NCI-H2081 (cell line): ENCODE measurements around the gene IVL.

Experiments
- DNase-seq, 2 experiments: peaks; one replicate each; lab custom pipeline; 2025; lab: John Stamatoyannopoulos, UW

The IVL gene

GRCh38 chr1:152907686-152908601 is at the start of gene IVL:
TSS of gene IVL (plus strand) at chr1:152908546. CDS start at chr1:152909798, 1,252 bp downstream.
- DNase-seq: no peak

DNA sequence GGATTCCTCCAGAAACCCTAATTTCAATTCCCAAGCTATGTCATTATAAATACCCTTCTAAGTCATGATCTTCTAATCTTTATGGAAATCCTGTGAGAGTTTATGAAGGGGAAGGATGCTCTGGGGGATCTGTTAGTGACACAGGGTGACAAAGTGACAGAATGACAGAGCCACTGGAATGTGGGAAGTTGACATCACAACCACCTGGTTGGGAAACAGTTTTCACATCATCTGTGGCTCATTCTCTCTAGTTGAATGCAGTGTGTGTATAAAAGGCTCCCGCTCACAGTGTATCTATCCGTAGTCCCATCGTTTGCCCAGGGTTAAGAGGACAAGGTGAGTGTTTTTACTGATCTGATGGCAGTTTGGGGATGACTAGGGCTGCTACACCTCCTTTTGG is 48.6 kb upstream of the IVL start, which contains the start of gene LCE7A:
TSS of gene LCE7A (plus strand) at position 301 of the 400 bp plus-strand sequence. CDS start 702 bp downstream, outside the sequence.
- DNase-seq: no peak

DNA sequence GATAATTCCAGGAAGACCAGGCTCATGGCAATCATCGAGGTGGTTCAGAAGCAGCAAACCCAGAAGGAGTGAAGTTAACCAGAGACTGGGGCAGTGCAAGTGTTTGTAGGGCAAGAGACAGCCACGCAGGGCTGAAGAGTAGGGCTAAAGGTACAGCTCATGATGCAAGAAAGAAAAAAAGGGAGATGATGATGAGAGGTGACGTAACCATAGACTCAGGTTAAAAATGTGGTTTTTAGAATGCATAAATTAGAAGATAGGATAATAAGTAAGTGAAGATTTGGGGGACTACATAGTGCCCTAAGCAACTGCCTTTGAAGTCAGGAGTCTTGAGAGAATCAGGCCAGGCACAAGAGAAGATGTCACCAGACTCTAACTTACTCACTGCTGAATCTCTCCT is 48.2 kb upstream of the IVL start:
- DNase-seq: no peak

DNA sequence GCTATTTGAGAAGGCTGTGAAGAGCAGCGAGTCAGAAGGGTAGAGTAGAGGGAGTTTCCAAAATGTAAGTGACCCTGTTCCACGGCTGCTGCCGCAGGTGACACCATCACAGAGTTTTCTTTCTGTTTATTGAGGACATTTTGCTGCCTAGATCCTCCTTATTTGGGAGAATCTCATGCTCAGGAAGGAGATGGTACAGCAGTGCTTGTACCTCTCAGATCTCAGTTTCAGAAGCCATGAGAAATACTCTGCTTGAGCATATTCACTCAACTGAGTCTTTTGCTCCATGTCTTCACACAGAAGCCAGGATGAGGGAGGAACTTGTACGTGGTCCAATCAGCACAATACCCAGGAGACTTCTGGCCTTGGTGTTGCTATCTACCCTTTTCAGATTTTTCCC is 47.0 kb upstream of the IVL start:
- no peak for DNase-seq

- no peak for DNase-seq
Measured at GRCh38 chr1:152864443-152864842, 43.9 kb upstream of the IVL start.

- no peak for DNase-seq
Measured at GRCh38 chr1:152866321-152866720, 42.0 kb upstream of the IVL start.

GRCh38 chr1:152869808-152870419 is 38.4 kb upstream of the IVL start:
- DNase-seq: peak; percentile 76 to 80

- DNase-seq: peak; percentile 30 to 49
Measured at GRCh38 chr1:152870831-152871730, 37.3 kb upstream of the IVL start.

GRCh38 chr1:152871731-152872126 is 36.6 kb upstream of the IVL start:
- no peak for DNase-seq

GRCh38 chr1:152873495-152873894 is 34.9 kb upstream of the IVL start:
- no peak for DNase-seq

- no peak for DNase-seq
Measured at GRCh38 chr1:152876827-152877226, 31.5 kb upstream of the IVL start.

DNA sequence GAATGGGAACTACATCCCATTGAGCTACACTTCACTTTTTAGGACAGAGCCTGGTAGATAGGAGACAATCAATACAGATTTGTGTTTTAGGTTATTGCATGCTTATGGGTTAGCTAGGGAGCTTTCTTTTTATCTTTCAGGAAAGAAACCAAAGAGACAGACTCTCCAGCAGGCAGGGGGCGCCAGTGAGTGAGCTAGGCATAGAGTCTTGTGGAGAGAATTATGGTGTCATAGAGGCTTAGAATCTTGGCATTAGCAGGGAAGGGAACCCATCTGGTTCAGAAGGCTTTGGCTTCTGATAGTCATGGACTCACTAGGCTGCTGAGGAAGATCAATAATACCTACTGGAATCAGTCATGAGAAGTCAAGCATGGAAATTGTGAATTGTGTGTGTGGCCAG is 30.3 kb upstream of the IVL start, which contains the start of gene SMCP:
TSS of gene SMCP (plus strand) at position 281 of the 400 bp plus-strand sequence. CDS start 6,101 bp downstream, outside the sequence.
- DNase-seq: no peak

GRCh38 chr1:152879559-152880198 is 28.7 kb upstream of the IVL start:
- no peak for DNase-seq

DNA sequence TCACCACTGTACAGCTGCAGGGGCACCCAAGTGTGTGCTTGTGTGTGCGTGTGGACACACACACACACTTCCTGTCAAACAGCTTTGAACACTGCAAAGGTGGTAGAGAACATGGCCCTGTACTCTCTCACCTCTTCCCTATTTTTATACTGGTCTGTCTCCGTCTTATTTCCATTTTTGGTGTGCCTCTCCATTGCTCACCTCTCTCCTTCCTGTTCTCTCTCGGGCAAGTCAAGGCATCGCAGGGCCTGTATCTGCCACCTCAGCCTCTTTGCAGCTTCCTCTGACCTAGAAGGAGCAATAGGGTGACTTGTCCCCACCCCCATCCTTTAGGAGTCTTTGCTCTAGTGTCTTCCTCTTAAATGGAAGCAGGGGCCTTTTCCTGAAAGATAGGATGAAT is 28.0 kb upstream of the IVL start:
- DNase-seq: no peak

DNA sequence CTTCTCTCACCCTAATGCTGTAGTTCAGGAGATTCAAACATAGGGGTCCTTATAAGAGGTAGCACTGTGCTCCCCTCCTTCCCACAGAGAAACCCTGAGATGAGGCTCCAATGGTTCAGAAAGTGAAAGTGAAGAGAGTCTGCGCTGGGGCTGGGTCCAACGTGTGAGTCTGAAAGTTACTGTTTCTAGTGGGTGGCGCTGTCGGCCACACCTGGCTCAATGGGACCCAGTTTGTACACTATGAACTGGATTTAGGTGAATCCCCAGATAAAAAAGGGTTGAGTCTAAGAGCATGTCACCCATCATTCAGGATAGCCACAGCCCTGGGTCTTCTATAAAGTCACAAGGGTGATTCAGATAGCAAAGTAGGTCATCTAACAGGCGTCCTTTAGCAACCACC is 27.4 kb upstream of the IVL start:
- no peak for DNase-seq

DNA sequence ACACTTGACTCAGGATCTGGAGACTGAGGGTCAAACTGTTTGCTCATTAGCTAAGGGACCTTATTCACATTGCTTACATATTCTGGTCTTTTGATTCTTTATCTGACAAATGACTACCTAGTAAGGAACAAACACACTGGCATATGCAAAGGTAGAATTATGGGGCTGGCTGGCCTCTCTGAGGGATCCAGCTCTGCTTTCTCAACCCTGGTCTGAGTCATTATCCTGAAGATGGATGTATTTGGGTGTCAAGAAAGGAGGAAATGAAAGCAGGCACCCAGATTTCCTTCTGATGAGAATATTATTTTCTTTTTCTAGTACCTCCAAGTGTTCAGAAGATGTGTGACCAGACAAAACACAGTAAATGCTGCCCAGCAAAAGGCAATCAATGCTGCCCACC is 24.3 kb upstream of the IVL start:
- no peak for DNase-seq

GRCh38 chr1:152884506-152884905 is 23.8 kb upstream of the IVL start:
- no peak for DNase-seq

DNA sequence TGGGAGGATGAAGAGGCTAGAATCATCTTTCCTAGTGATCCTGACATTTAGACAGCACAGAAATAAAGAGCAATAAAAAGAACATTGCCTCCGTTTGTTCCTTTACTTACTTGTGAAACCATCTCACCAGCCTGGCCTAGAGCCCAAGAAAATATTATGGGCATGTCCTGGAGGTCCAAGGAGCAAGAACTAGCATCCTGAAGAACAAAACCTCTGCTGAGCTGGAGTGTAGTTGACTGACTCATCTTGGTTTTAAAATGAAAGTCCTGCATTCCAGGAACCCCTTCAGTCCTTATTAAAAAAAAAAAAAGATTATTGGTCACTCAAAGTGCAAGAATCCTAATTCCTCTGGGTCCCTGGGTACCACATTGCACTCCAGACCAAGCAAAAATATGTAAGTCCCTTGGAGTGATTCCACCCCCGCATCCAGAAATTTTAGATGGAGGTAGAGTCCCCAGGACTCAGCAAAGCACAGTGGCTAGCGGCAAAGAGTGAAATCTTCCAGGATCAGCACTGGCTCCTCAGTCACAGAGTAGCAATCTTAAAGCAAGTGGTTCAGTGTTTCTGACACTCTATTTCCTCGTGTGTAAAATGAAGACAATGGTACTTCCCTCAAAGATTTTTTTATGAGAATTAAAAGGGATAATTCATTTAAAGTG is 23.3 kb upstream of the IVL start:
- DNase-seq: no peak

- DNase-seq: no peak
Measured at GRCh38 chr1:152886085-152886484, 22.3 kb upstream of the IVL start.

DNA sequence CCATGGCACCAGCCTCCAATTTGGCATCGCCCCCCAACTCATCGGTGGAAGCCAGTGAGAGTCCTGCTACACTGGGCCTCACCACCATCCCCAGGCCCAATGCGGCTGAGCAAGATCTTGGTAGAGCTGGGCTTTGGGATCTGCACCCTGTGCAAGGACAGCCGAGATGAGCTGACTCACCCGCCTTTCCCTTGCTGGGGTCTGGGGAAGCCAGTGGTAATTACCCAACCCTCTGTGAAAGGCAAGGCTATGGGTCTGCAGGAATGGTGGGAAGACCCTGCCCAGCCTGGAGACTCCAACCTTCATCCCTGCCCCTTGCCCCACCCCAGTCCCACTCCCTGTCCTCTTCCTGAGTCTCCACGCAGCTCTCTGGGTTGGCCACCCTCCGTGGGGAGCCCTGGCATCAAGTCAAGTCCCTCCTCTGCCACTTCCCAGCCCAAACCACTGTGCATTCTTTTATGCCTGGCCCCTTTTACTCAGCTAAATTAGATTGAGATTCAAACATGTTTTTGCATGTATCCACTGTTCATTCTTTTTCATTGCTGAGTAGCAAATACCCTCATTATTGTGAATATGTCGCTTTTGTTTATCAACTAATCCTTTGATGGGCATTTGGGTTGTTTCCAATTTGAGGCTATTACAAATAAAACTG is 21.5 kb upstream of the IVL start:
- DNase-seq: no peak

GRCh38 chr1:152888126-152888525 is 20.2 kb upstream of the IVL start:
- no peak for DNase-seq
